K562 (cell line): ENCODE results near the gene ICAM1. TPM values are rescaled to one million over a fixed set of nuclear protein-coding genes. Genes with fewer than 3 reads are reported as not detected.

Experiments used
- ATAC-seq: fragments of 200-7000 bp; cut with Tn5 transposase; 3 replicates; pipeline ENCODE4 v1.9.1; 2020; ENCODE audit warnings: moderate library complexity
- BruUV-seq: library from RNA; stranded (reverse); fragments of 400-500 nt; replicated peaks from 2 replicates; lab custom pipeline; 2021; lab: Mats Ljungman, UMichigan
- CTCF ChIA-PET: fragments of 300-600 bp; formaldehyde crosslinking; extraction: SDS; loops from one replicate; lab custom pipeline; 2021; ENCODE audit warnings: low intra/inter-chr PET ratio; lab: Yijun Ruan, JAX
- POLR2A ChIA-PET: fragments of 300-600, 350-650 bp; sonication (Branson Sonifier 250); formaldehyde crosslinking; extraction: SDS; loops from one replicate; lab custom pipeline; 2021; ENCODE audit warnings: antibody characterized with exemption, inconsistent platforms; lab: Yijun Ruan, JAX
- DNase-seq, 4 experiments: peaks; one replicate each; pipeline versions ENCODE4 v3.0.0 to v3.0.0-alpha.2; 2011 to 2018; ENCODE audit warnings: low spot score in 3 of 4, mixed read lengths in 3 of 4; ENCODE audit errors: extremely low read depth in 1 of 4
- FAIRE-seq: peaks from 2 replicates; lab custom pipeline; 2011; peaks lifted over from hg19 to GRCh38; lab: Jason Lieb, UNC
- H2AFZ ChIP-seq: 2 replicates; pipeline ENCODE4 v1.6.0; 2011; ENCODE audit warnings: low read depth, low read length, control low read depth, inconsistent platforms
- H3K27ac ChIP-seq: fragments of 200-600 bp; 3 replicates; pipeline ENCODE4 v1.8.0; 2011; ENCODE audit warnings: low read depth, mild to moderate bottlenecking, control low read depth, inconsistent platforms, low read length, moderate library complexity, mixed read lengths; ENCODE audit errors: extremely low read depth
- H3K27me3 ChIP-seq, 2 experiments: fragments of 300-600 bp in 1 of 2; 2 replicates in 1 of 2; 3 replicates in 1 of 2; pipeline versions ENCODE4 v1.6.0 to v1.8.0; 2011; ENCODE audit warnings: inconsistent platforms in 2 of 2, low read length in 2 of 2, mild to moderate bottlenecking in 1 of 2, mixed read lengths in 1 of 2, moderate library complexity in 1 of 2; ENCODE audit not compliant: control insufficient read depth in 2 of 2, insufficient read depth in 2 of 2
- H3K36me3 ChIP-seq: fragments of 300-600 bp; 3 replicates; pipeline ENCODE4 v1.8.0; 2011; ENCODE audit warnings: mild to moderate bottlenecking, low read length, inconsistent platforms; ENCODE audit not compliant: control insufficient read depth, insufficient read depth
- H3K4me1 ChIP-seq, 2 experiments: fragments of 200-600 bp in 1 of 2; replicated peaks in 1 of 2; 2 replicates in 1 of 2; 3 replicates in 1 of 2; pipeline versions ENCODE4 v1.5.1 to v1.8.0; 2011; ENCODE audit warnings: inconsistent platforms in 2 of 2, low read length in 2 of 2, mild to moderate bottlenecking in 1 of 2, mixed read lengths in 1 of 2, moderate library complexity in 1 of 2; ENCODE audit not compliant: control insufficient read depth in 2 of 2, insufficient read depth in 2 of 2
- H3K4me2 ChIP-seq: 2 replicates; pipeline ENCODE4 v1.6.1; 2011; ENCODE audit warnings: low read length, control low read depth, inconsistent platforms, mixed read lengths; ENCODE audit not compliant: insufficient read depth
- H3K4me3 ChIP-seq: fragments of 200-600 bp; sonication (generic), shearing (Covaris generic); 2 replicates; pipeline ENCODE4 v1.5.1; 2016; ENCODE audit warnings: control low read depth, inconsistent platforms
- H3K79me2 ChIP-seq: fragments of 200-600 bp; 3 replicates; pipeline ENCODE4 v1.8.0; 2011; ENCODE audit warnings: low read length, inconsistent platforms; ENCODE audit not compliant: control insufficient read depth, insufficient read depth
- H3K9ac ChIP-seq, 2 experiments: 2 replicates each; pipeline versions ENCODE4 v1.6.0 to v1.6.1; 2011; ENCODE audit warnings: low read depth in 2 of 2, low read length in 2 of 2, control low read depth in 1 of 2, inconsistent platforms in 1 of 2, mild to moderate bottlenecking in 1 of 2, mixed read lengths in 1 of 2; ENCODE audit not compliant: insufficient read depth in 1 of 2
- H3K9me1 ChIP-seq: one replicate; pipeline ENCODE4 v1.6.0; 2011; ENCODE audit warnings: inconsistent platforms, mild to moderate bottlenecking, low read length, moderate library complexity; ENCODE audit not compliant: control insufficient read depth, insufficient read depth
- H3K9me3 ChIP-seq: replicated peaks from 2 replicates; pipeline ENCODE4 v1.5.1; 2011; ENCODE audit warnings: low read depth, low read length, inconsistent platforms; ENCODE audit not compliant: control insufficient read depth, insufficient read depth
- H4K20me1 ChIP-seq: replicated peaks from 2 replicates; pipeline ENCODE4 v1.6.1; 2011; ENCODE audit warnings: low read length, inconsistent platforms, mixed read lengths; ENCODE audit not compliant: control insufficient read depth, insufficient read depth
- CHD1 ChIP-seq: fragments of 200-600 bp; sonication (generic); IDR thresholded peaks from one replicate; pipeline ENCODE4 v1.6.1; 2012; ENCODE audit warnings: mild to moderate bottlenecking, moderate library complexity, low read length, inconsistent platforms
- CREBBP ChIP-seq: IDR thresholded peaks from one replicate; pipeline ENCODE4 v1.6.1; 2012; ENCODE audit warnings: low read depth, mild to moderate bottlenecking, control low read depth, inconsistent platforms, low read length
- GATA2 ChIP-seq: sonication (generic); formaldehyde crosslinking; IDR thresholded peaks from 2 replicates; pipeline ENCODE4 v1.4.0; 2020; ENCODE audit warnings: mild to moderate bottlenecking, missing genetic modification reagents
- RFX7 ChIP-seq: fragments of 250-450 bp; sonication (Bioruptor Pico); IDR thresholded peaks from 2 replicates; pipeline ENCODE4 v1.5.1; 2021; ENCODE audit warnings: mild to moderate bottlenecking
- SPI1 ChIP-seq: IDR thresholded peaks from 2 replicates; pipeline ENCODE4 v1.6.1; 2011; ENCODE audit warnings: low read depth, low read length, control low read depth, borderline replicate concordance
- THRAP3 ChIP-seq: fragments of 450-650 bp; IDR thresholded peaks from 2 replicates; pipeline ENCODE4 v1.6.1; 2016; ENCODE audit warnings: mild to moderate bottlenecking, inconsistent platforms, borderline replicate concordance
- ZEB2 ChIP-seq: fragments of 450-650 bp; IDR thresholded peaks from 2 replicates; pipeline ENCODE4 v1.6.1; 2016
- ZNF239 ChIP-seq: fragments of 250-450 bp; sonication (Bioruptor Pico); IDR thresholded peaks from 2 replicates; pipeline ENCODE4 v1.4.0; 2020; ENCODE audit warnings: mild to moderate bottlenecking
- ZNF316 ChIP-seq: fragments of 450-650 bp; IDR thresholded peaks from 2 replicates; pipeline ENCODE4 v1.6.1; 2016
- ZNF668 ChIP-seq: fragments of 250-450 bp; sonication (Bioruptor Pico); IDR thresholded peaks from 2 replicates; pipeline ENCODE4 v1.8.0; 2022; ENCODE audit warnings: mild to moderate bottlenecking, inconsistent platforms
- WGBS: fragments of 100-300 bp; shearing (Covaris generic); methylation state at CpG from one replicate; pipeline ENCODE4 v1.1.6; 2016; ENCODE audit warnings: low coverage, mixed read lengths; ENCODE audit not compliant: insufficient coverage; ENCODE audit errors: missing lambda C conversion rate; 5-methylcytosine and 5-hydroxymethylcytosine counted together
- in situ Hi-C: fragments of 300-500 bp; cut with MboI; formaldehyde crosslinking; loops from 4 replicates; pipeline ENCODE4 v1.15.0; 2018; ENCODE audit warnings: inconsistent platforms, mixed read lengths
- intact Hi-C: fragments of 100-400 bp; cut with micrococcal nuclease; formaldehyde crosslinking; loops from 2 replicates; pipeline ENCODE4 v1.14.2; 2022
- polyA plus RNA-seq, 8 experiments: library from polyadenylated mRNA; depleted of rRNA in 4 of 8; stranded (reverse) in 5 of 8; unstranded in 3 of 8; fragments of >200 nt; fragmentation: Nextera tagmentation in 2 of 8; fragmentation: Illumina TruSeq in 1 of 8; extraction: Ambion mirVana in 2 of 8; extraction: Trizol in 1 of 8; gene quantifications; 2 replicates each; pipeline versions ENCODE4 v1.2.1 to v1.2.3, GENCODE V29; 2011 to 2014; ENCODE audit warnings: inconsistent platforms in 1 of 8, missing spikeins in 1 of 8
- total RNA-seq, 7 experiments: library from RNA; depleted of rRNA in 6 of 7; stranded (reverse); fragments of >200 nt in 6 of 7; fragmentation: Illumina TruSeq in 2 of 7; extraction: Trizol in 2 of 7; gene quantifications; 2 replicates each; pipeline versions ENCODE4 v1.2.1 to v1.2.3, GENCODE V29; 2011 to 2021; ENCODE audit warnings: low replicate concordance in 1 of 7
- TF ChIP-seq, protein P1 (sequence below): fragments of 250-450 bp; sonication (Bioruptor Pico); IDR thresholded peaks from 2 replicates; pipeline ENCODE4 v1.6.1; 2021; ENCODE audit warnings: mild to moderate bottlenecking
- TF ChIP-seq, protein P2 (sequence below): sonication (generic); IDR thresholded peaks from 2 replicates; pipeline ENCODE4 v1.6.1; 2016
- TF ChIP-seq, protein P3 (sequence below): sonication (generic); formaldehyde crosslinking; IDR thresholded peaks from 2 replicates; pipeline ENCODE4 v1.8.0; 2022; ENCODE audit warnings: mild to moderate bottlenecking, missing genetic modification reagents

Gene ICAM1
- total and polyA plus RNA-seq, 9 of the 15 experiments (the other 6 are each of a cell fraction or from before 2014, with no cell fraction given): 2.3 to 24.4 (median 13.4) TPM

DNA sequence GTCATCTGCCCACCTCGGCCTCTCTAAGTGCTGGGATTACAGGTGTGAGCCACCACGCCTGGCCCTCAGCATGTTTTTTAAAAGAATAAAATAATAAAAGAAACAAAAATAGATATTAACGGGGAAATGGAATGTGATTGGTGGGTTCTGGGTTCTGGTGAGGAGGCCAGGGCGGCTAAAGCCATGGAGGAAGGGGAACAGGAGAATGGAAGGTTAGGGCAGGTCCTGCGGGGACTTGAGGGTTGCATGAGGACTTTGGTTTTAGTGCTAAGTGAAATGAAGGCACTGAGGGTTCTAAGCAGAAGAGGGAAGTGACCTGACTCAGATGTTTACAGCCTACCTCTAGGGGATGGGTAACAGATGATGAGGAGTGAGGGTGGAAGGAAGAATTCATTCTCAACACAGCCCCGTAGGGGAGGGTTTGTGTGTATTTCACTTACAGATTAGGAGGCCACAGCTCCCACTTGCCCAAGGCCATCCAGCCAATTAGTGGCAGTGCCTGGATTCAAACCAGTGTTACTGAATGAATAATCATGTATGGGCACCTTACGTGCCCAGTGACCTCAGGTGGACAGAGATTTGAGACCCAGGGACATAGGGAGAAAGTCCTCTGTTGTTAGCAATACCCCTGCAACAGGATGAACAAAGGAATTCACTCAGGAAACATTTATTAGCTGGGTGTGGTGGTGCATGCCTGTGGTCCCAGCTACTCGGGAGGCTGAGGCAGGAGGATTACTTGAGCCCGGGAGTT, 25.6 kb upstream of the ICAM1 start:
- no peaks in the 10 kb centered on the region for H4K20me1 ChIP-seq
- intact Hi-C loops (no loop called here), in situ Hi-C loops (loop anchor here (5.0 kb wide), 1 partner anchor 318 kb away; no protein-coding TSS in a partner anchor)
- H3K79me2 ChIP-seq: no peaks in the 10 kb centered on the region
- no peaks in the 10 kb centered on the region for H3K9me1 ChIP-seq
- no peak overlapping the region for H2AFZ ChIP-seq
- 56% methylated on average over 9 of the region's 9 CpGs for WGBS
- BruUV-seq: no TSS peak
- no peaks in the 10 kb centered on the region; the same call in 1 of the 2 replicates for H3K9me3 ChIP-seq
- FAIRE-seq (no peak), DNase-seq (peak in 1 of 4 experiments; percentile 5), ATAC-seq (no peak)
- ChIA-PET CTCF (interaction anchor here (0.7 kb wide), 1 partner anchor 104 kb away, joined by 3 read pairs; no protein-coding TSS in a partner anchor), POLR2A (interaction anchor here (0.7 to 0.8 kb wide), 2 partner anchors 16 to 63 kb away, joined by 3 read pairs; no protein-coding TSS in a partner anchor)
- H3K4me3 ChIP-seq: no peak overlapping the region
- H3K27me3 ChIP-seq: no peaks in the 10 kb centered on the region
- no peak overlapping the region for H3K4me2 ChIP-seq
- H3K27ac ChIP-seq: no peak overlapping the region
- peaks cover 1 to 3% of the 10 kb centered on the region in 2 experiments; a peak in 4 of 5 replicates for H3K4me1 ChIP-seq
- H3K36me3 ChIP-seq: no peaks in the 10 kb centered on the region
- H3K9ac ChIP-seq: no peak overlapping the region
- TF ChIP-seq CHD1: no peak
- TF ChIP-seq GATA2 (CRISPR knock-in tag): no peak
- TF ChIP-seq SPI1: peak; percentile 54; the same call in 1 of the 2 replicates

DNA sequence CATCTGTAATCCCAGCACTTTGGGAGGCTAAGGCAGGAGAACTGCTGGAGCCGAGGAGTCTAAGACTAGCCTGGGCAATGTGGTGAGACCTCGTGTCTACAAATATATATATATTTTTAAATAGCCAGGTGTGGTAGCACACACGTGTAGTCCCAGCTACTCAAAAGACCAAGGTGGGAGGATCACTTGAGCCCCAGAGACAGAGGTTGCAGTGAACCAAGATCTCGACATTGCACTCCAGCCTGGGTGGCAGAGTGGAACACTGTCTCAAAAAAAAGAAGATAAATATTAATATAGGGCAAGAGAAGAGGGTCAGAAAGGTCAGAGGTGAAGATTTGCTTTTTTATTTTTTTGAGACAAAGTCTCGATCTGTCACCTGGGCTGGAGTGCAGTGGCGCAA, 24.4 kb upstream of the ICAM1 start:
- H3K9me3 ChIP-seq: no peaks in the 10 kb centered on the region; the same call in 1 of the 2 replicates
- no peaks in the 10 kb centered on the region for H3K36me3 ChIP-seq
- no peak overlapping the region for H3K4me2 ChIP-seq
- no peak overlapping the region for H2AFZ ChIP-seq
- H3K4me1 ChIP-seq: peaks cover 0 to 14% of the 10 kb centered on the region in 2 experiments; a peak in 3 of 5 replicates
- H3K27me3 ChIP-seq: no peaks in the 10 kb centered on the region
- ChIA-PET POLR2A (interaction anchor here (0.6 to 0.7 kb wide), 2 partner anchors 64 to 132 kb away, joined by 3 read pairs; no protein-coding TSS in a partner anchor), CTCF (no interaction called here)
- H4K20me1 ChIP-seq: no peaks in the 10 kb centered on the region
- H3K27ac ChIP-seq: no peak overlapping the region
- no peaks in the 10 kb centered on the region for H3K9me1 ChIP-seq
- 45% methylated on average over 6 of the region's 6 CpGs for WGBS
- no peak for ATAC-seq
- no peak for FAIRE-seq
- DNase-seq: no peak
- no peaks in the 10 kb centered on the region for H3K79me2 ChIP-seq
- no peak overlapping the region for H3K4me3 ChIP-seq
- in situ Hi-C loops (loop anchor here (5.0 kb wide), 1 partner anchor 319 kb away; no protein-coding TSS in a partner anchor), intact Hi-C loops (no loop called here)
- H3K9ac ChIP-seq: no peak overlapping the region
- no TSS peak for BruUV-seq
- TF ChIP-seq ZEB2: no peak
- no peak for TF ChIP-seq THRAP3
- no peak for TF ChIP-seq ZNF316
- no peak for TF ChIP-seq ZNF668
- TF ChIP-seq, protein P1, sequence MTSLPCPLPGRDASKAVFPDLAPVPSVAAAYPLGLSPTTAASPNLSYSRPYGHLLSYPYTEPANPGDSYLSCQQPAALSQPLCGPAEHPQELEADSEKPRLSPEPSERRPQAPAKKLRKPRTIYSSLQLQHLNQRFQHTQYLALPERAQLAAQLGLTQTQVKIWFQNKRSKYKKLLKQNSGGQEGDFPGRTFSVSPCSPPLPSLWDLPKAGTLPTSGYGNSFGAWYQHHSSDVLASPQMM (CRISPR knock-in tag): no peak
- TF ChIP-seq RFX7: no peak
- TF ChIP-seq ZNF239: no peak
- no peak for TF ChIP-seq CREBBP
- TF ChIP-seq, protein P2, sequence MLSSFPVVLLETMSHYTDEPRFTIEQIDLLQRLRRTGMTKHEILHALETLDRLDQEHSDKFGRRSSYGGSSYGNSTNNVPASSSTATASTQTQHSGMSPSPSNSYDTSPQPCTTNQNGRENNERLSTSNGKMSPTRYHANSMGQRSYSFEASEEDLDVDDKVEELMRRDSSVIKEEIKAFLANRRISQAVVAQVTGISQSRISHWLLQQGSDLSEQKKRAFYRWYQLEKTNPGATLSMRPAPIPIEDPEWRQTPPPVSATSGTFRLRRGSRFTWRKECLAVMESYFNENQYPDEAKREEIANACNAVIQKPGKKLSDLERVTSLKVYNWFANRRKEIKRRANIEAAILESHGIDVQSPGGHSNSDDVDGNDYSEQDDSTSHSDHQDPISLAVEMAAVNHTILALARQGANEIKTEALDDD: no peak
- TF ChIP-seq, protein P3, sequence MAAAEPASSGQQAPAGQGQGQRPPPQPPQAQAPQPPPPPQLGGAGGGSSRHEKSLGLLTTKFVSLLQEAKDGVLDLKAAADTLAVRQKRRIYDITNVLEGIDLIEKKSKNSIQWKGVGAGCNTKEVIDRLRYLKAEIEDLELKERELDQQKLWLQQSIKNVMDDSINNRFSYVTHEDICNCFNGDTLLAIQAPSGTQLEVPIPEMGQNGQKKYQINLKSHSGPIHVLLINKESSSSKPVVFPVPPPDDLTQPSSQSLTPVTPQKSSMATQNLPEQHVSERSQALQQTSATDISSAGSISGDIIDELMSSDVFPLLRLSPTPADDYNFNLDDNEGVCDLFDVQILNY (CRISPR knock-in tag): no peak
